ENCODE data around the gene NRAP.
A peak's percentile ranks its signal among the peaks of the same experiment; 100 is the strongest.
"Not testable (repeated sequence)": the region's sequence is repeated elsewhere in the genome, so short reads cannot be mapped to it uniquely, and the experiment has no call there.

The NRAP gene

GRCh38 chr10:113681533-113682470, 18.0 kb upstream of the NRAP start:
- DNase-seq (ENCODE audit: insufficient read length, low spot score) (no peak), FAIRE-seq (no peak)

GRCh38 chr10:113680190-113681111, 16.6 kb upstream of the NRAP start:
- no peak for FAIRE-seq
- DNase-seq (ENCODE audit: insufficient read length, low spot score), result no peak

- FAIRE-seq, result no peak
These were observed 15.8 kb upstream of the NRAP start, which contains the start of gene CASP7 for GRCh38 chr10:113679463-113680189. Gene CASP7, plus strand, starts transcription at chr10:113679912. Its CDS starts 17,582 bp downstream, at chr10:113697494.

GRCh38 chr10:113666682-113667252, 2.9 kb upstream of the NRAP start:
- no peak for FAIRE-seq
- no peak for DNase-seq (ENCODE audit: insufficient read length, low spot score)

More at GRCh38 chr10:113679463-113680189, 15.8 kb upstream of the NRAP start, which contains the start of gene CASP7:
- DNase-seq (ENCODE audit: insufficient read length, low spot score), result peak; percentile 69

GRCh38 chr10:113665806-113666354, 2.0 kb upstream of the NRAP start:
- peak; percentile 60 for DNase-seq (ENCODE audit: insufficient read length, low spot score)
- peak; percentile 4 for FAIRE-seq

- FAIRE-seq (no peak), DNase-seq (ENCODE audit: insufficient read length, low spot score) (no peak)
These were observed 1.5 kb upstream of the NRAP start for GRCh38 chr10:113665352-113665751.

GRCh38 chr10:113663142-113663541, 699 bp downstream of the NRAP start:
- no peak for DNase-seq (ENCODE audit: insufficient read length, low spot score)
- no peak for FAIRE-seq

GRCh38 chr10:113661332-113661731, 2.5 kb downstream of the NRAP start:
- FAIRE-seq (no peak), DNase-seq (ENCODE audit: insufficient read length, low spot score) (no peak)

GRCh38 chr10:113657544-113657943, 6.3 kb downstream of the NRAP start:
- DNase-seq (ENCODE audit: insufficient read length, low spot score), result no peak
- FAIRE-seq, result no peak

GRCh38 chr10:113656896-113657295, 6.9 kb downstream of the NRAP start:
- FAIRE-seq (no peak), DNase-seq (ENCODE audit: insufficient read length, low spot score) (no peak)

- not testable (repeated sequence) for FAIRE-seq; DNase-seq (ENCODE audit: insufficient read length, low spot score)
These were observed 11.4 kb downstream of the NRAP start for GRCh38 chr10:113652456-113652855.

GRCh38 chr10:113651898-113652297, 11.9 kb downstream of the NRAP start:
- no peak for DNase-seq (ENCODE audit: insufficient read length, low spot score)
- FAIRE-seq, result no peak

- FAIRE-seq (no peak), DNase-seq (ENCODE audit: insufficient read length, low spot score) (no peak)
These were observed 12.8 kb downstream of the NRAP start for GRCh38 chr10:113651021-113651420.

GRCh38 chr10:113650172-113650571, 13.7 kb downstream of the NRAP start:
- FAIRE-seq (no peak), DNase-seq (ENCODE audit: insufficient read length, low spot score) (no peak)

- no peak for DNase-seq (ENCODE audit: insufficient read length, low spot score)
- no peak for FAIRE-seq
These were observed 15.4 kb downstream of the NRAP start for GRCh38 chr10:113648478-113648877.

GRCh38 chr10:113647812-113648211, 16.0 kb downstream of the NRAP start:
- DNase-seq (ENCODE audit: insufficient read length, low spot score) (no peak), FAIRE-seq (no peak)

- DNase-seq (ENCODE audit: insufficient read length, low spot score) (no peak), FAIRE-seq (no peak)
These were observed 17.3 kb downstream of the NRAP start for GRCh38 chr10:113646336-113647201.

- DNase-seq (ENCODE audit: insufficient read length, low spot score) (no peak), FAIRE-seq (no peak)
These were observed 19.4 kb downstream of the NRAP start for GRCh38 chr10:113644185-113645120.
